ENCODE data around the gene TGFBR2. TPM values are rescaled to one million over a fixed set of nuclear protein-coding genes. Genes with fewer than 3 reads are reported as not detected.

TGFBR2 gene
- total and polyA plus RNA-seq, 2 of the 13 experiments (the other 11 are each of a cell fraction or from before 2014, with no cell fraction given), result 82.2 to 187 TPM

GRCh38 chr3:30720586-30721313 is 114.3 kb downstream of the TGFBR2 start (continued):
- TF ChIP-seq ESRRA (CRISPR knock-in tag; IDR thresholded peaks at IDR 0.05; ENCODE audit: low read depth), result no peak
- no peak for TF ChIP-seq AHR (CRISPR knock-in tag; IDR thresholded peaks at IDR 0.05)
- no peak for TF ChIP-seq PBX3 (CRISPR knock-in tag; IDR thresholded peaks at IDR 0.05; ENCODE audit: borderline replicate concordance)
- no peak for TF ChIP-seq U2AF2 (IDR thresholded peaks at IDR 0.05; ENCODE audit: low read depth, low read length)
- no peak for TF ChIP-seq ZNF564 (CRISPR knock-in tag; IDR thresholded peaks at IDR 0.05)
- no peak for TF ChIP-seq SKI (IDR thresholded peaks at IDR 0.05; ENCODE audit: partially characterized antibody)
- TF ChIP-seq AKNA (CRISPR knock-in tag; IDR thresholded peaks at IDR 0.05; ENCODE audit: borderline replicate concordance), result no peak
- TF ChIP-seq ZBTB42 (CRISPR knock-in tag; IDR thresholded peaks at IDR 0.05), result no peak
- no peak; the same call in 1 of the 2 replicates for TF ChIP-seq HHEX (CRISPR knock-in tag; IDR thresholded peaks at IDR 0.05)
- TF ChIP-seq AGO1 (IDR thresholded peaks at IDR 0.05; ENCODE audit: low read depth, low read length, poor library complexity, severe bottlenecking), result no peak
- TF ChIP-seq ZBTB26 (CRISPR knock-in tag; IDR thresholded peaks at IDR 0.05; ENCODE audit: borderline replicate concordance), result no peak
- no peak for TF ChIP-seq ZNF382 (CRISPR knock-in tag; IDR thresholded peaks at IDR 0.05; ENCODE audit: borderline replicate concordance)
- TF ChIP-seq CREM (IDR thresholded peaks at IDR 0.05), result no peak
- TF ChIP-seq CREM (CRISPR knock-in tag; IDR thresholded peaks at IDR 0.05), result no peak
- no peak for TF ChIP-seq PREB (CRISPR knock-in tag; IDR thresholded peaks at IDR 0.05)
- TF ChIP-seq FOSL1 (CRISPR knock-in tag; IDR thresholded peaks at IDR 0.05; ENCODE audit: borderline replicate concordance), result peak; percentile 81; the same call in 1 of the 2 replicates
- no peak for TF ChIP-seq CBX2 (IDR thresholded peaks at IDR 0.05; ENCODE audit: low read depth, low read length)
- no peak for TF ChIP-seq CBX2 (CRISPR knock-in tag; IDR thresholded peaks at IDR 0.05; ENCODE audit: low read depth)
- no peak for TF ChIP-seq TRIM24 (CRISPR knock-in tag; IDR thresholded peaks at IDR 0.05)
- TF ChIP-seq RNF219 (CRISPR knock-in tag; IDR thresholded peaks at IDR 0.05), result no peak

Data from HepG2 (cell line).